DMS79 (cell line): ENCODE data around the gene SYP.
"Not testable (repeated sequence)": the region's sequence is repeated elsewhere in the genome, so short reads cannot be mapped to it uniquely, and the experiment has no call there.

ENCODE experiments used
- DNase-seq: peaks from one replicate; lab custom pipeline; 2025; lab: John Stamatoyannopoulos, UW

The SYP gene

DNA sequence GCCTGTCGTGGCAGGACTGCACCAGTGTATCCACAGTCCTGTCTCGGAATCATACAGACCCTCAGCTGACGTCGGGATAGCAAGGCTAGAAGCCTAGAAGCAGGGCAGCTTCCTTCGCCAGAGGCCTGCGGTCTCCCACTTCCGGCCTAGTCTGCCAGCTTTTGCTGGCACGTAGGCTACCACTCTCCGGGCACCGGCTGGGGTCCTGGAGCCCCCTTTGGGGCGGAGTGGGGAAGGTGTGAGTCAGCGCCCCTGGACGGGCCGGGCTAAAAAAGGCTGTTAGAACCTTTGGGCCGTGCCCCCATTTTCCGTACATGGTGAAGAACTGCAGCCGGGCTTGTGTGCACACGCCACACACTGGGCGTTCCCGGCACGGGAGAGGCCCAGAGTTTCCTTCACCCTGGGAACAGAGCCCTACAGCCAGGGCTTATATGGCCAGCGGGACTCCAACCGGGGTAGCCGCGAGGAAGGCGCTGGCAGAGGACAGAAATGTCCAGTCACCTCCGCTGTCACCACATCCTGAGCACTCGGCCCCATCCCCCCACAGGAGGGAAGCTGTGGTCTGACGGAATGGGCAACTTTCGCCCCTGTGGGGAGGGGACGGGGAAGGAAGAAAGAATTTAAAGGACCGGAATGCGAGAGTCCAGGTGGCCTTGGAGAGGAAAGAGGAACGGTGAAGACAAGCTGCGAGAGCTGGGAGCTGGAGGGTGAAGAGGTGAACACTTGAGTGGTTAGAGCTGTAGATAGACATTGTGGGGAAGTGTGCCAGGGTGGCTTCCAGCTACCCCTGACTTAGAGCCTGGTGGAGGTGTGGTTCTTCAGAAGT is 32.9 kb downstream of the SYP start:
- DNase-seq: peak; percentile 23

DNA sequence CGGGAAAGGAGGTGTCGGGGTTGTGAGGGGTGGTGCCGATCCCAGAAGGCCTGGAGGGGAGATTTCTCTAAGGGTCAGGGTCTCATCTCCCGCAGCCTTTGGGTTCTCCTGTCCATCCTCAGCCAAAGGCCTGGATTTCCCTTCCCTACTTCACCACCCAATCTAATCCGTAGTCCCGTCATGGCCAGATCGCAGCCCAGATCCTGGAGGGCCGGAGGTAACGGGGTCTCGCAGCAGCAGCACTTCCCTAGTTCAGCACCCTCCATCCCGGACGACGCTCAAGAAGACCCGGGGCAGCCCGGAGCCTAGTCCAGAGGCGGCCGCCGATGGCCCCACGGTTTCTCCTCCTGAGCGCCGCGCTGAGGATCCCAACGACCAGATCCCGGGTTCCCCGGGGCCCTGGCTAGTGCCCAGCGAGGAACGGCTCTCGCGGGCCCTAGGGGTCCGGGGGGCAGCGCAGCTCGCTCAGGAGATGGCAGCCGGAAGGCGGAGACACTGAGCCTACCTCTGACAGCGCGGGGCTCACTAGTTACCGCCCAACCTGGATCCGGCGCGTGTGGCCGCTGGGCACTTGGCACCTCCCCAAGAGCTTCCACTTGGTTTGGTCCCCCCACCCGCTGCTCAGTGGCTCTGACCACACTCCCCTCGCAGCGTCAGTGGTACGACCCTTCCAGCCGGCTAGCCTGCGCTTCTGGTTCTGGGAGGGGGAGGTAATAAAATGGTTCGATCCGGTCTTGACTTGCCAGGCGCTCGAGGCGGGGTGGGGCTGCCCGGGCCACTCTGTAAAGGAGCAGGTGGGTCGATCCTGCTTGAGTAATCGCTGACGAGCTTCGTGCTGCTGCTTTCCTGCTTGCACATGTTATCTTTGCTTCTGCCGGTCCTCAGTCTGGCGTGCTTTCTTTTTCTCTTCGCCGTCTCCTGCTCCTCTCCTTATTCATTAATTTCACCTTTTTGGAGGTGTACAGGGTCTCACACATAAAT is 33.8 kb downstream of the SYP start:
- peak; percentile 76 for DNase-seq

DNA sequence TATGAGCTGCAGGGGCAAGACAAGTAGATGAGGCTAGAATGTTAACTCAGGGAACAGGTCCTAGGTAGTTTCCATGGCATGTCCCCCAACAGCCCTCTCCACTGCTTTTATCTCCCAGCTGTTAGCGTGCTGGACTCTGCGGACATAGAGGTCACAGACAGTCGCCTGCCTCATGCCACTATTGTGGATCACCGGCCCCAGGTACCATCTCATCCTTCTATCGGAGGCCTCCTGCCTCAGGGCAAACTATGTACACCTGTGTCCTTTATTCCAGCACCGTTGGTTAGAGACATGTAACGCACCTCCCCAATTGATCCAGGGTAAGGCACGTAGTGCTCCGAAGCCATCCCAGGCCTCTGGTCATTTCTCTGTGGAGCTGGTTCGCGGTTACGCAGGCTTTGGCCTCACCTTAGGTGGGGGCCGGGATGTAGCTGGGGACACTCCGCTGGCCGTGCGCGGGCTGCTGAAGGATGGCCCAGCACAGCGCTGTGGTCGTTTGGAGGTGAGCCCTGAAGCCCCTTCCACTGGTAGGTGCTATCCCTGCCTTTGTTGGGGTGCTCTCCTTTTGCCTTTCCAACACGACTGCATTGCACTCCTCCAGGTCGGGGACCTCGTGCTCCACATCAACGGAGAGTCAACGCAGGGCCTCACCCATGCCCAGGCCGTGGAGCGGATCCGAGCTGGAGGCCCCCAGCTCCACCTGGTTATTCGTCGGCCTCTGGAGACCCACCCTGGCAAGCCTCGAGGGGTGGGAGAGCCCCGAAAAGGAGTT is 35.2 kb downstream of the SYP start:
- no peak for DNase-seq

DNA sequence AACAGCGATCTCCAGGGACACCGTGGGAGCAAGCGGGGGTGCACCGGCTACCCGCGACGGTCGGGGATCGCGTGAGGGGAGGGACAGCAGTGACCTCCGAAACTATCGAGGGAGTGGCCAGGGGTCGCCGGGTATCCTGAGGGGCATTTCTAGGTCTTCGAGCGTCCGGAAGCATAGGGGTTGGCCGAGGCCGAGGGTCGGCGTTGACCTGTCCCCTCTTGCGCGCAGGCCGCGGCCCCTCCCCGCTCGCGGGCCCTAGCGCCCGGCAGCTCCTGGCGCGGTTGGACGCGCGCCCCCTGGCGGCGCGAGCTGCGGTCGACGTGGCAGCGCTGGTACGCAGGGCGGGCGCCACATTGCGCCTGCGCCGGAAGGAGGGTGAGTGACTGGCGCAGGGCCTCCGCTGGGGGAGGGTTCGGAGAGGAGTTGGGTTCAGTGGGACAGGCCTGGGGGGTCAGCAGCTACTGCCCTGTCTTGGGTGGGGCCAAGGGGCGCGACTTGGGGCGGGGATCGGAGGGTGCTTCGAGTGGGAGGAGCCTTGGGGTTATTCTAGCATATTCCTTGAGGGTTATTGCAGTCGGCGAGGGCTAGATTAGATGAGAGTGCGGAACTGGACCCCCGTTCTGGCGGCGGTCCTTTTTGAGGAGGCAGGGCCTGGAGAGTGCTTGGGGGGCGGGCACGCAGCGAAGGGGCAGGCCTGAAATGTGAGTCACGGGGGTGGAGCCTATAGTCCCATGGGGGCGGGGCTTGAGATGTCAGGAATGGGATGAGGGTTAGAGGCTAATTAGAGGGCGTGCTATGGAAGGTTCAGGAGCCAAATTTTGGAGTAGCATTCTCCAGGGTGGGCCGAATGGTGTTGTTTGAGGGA is 36.2 kb downstream of the SYP start:
- DNase-seq: peak; percentile 52

DNA sequence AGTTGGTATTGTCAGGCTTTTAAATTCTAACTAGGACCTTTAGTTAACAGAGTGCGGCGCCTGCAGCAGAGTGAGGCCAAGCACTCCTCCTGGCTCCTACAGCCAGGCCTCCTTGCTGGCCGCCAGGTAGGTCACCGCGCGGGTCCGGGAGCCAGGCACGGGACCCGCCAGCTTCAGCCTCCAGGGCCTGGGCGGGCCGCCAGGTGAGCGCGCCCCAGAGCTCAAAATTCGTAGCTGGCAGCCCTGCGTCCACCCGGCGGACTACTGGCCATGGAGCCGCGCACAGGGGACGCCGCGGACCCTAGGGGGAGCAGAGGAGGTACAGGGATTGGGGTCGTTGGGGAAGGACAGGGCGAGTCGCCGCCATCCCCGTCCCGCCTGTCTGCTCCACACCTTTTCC is 37.4 kb downstream of the SYP start, which contains the start of gene MAGIX:
Gene MAGIX, plus strand, starts transcription at position 139 of the 400 bp plus-strand sequence. Its CDS starts 132 bp downstream, at position 271.
- DNase-seq: no peak

DNA sequence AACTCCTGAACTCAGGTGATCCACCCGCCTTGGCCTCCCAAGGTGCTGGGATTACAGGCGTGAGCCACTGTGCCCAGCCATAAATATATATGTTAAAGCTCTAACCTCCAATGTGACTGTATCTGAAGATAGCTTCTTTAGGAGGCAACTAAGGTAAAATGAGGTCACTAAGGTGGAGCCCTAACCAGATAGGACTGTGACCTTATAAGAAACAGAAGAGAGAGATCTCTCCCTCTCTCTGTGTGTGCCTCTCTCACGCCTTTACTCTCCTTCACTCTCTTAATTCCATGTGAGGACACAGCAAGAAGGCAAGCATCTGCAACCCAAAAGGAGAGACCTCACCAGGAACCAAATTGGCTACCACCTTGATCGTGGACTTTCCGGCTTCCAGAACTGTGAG is 38.4 kb downstream of the SYP start:
- no peak for DNase-seq

DNA sequence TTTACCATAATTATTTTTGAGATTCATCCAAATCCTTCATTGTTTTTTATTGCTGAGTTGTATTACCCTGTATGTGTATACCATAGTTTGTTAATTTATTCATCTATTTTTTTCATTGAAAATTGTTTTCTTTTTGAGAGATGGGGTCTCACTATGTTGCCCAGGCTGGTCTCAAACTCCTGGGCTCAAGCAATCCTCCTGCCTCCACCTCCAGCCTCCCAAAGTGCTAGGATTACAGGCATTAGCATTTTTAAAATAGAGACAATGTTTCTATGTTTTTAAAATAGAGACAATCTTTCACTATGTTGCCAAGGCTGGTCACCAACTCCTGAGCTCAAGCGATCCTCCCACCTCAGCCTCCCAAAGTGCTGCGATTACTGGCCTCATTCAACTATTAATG is 39.1 kb downstream of the SYP start:
- DNase-seq: no peak

DNA sequence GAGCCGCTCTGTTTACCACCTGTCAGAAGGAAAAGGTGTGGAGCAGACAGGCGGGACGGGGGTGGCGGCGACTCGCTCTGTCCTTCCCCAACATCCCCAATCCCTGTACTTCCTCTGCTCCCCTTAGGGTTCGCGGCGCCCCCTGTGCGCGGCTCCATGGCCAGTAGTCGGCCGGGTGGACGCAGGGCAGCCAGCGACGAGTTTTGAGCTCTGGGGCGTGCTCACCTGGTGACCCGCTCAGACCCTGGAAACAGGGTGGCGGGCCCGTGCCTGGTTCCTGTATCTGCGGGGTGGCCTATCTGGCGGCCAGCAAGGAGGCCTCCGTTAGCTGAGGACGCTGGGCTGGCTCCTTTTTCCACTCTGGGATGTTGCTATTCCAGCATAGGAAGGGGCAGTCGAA is 42.8 kb downstream of the SYP start:
- no peak for DNase-seq

DNA sequence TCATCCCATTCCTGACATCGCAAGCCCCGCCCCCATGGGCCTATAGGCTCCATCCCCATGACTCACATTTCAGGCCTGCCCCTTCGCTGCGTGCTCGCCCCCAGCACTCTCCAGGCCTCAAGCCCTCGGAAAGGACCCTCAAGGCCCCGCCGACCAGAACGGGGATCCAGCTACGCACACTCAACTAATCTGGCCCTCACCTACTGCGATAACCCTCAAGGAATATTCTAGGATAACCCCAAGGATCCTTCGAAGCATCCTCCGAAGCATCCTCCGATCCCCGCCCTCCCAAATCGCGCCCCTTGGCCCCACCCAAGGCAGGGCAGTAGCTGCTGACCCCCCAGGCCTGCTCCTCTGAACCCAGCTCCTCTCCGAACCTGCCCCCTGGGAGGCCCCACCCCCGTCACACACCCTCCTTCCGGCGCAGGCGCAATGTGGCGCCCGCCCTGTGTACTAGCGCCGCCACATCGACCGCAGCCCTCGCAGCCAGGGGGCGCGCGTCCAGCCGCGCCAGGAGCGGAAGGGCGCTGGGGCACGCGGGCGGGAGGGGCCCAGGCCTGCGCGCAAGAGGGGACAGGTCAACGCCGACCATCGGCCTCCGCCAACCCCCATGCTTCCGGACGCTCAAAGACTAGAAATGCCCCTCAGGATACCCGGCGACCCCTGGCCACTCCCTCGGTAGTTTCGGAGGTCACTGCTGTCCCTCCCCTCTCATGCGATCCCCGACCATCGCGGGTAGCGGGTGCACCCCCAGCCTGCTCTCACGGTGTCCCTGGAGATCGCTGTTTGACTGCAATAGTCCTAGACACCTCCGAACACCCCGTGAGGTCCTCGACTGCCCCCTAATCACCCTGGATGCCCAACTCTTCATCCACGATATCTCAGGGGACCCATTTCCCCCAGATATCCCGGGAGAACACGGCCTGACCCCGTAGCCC is 43.8 kb downstream of the SYP start:
- DNase-seq: peak; percentile 77

DNA sequence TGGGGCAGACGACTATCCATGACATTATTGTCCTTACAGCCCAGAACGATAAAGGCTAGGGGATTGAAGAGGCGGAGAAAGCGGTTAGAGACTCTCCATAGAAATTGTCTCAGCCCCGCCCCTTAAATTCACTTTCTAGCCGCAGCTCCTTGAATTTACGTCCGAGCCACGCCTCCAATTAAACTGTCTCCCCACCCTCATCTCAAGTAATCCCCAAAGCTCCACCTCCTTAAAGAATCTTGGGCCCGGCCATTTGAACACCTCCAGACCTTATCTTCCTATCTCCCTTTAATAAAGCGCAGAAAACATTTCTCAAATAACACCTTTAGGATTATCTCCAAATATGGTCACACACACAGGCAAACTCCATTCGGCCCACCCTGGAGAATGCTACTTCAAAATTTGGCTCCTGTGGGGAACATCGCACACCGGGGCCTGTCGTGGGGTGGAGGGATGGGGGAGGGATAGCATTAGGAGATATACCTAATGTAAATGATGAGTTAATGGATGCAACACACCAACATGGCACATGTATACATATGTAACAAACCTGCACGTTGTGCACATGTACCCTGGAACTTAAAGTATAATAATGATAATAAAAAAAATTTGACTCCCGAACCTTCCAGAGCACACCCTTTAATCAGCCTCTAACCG is 44.6 kb downstream of the SYP start:
- peak; percentile 70 for DNase-seq

DNA sequence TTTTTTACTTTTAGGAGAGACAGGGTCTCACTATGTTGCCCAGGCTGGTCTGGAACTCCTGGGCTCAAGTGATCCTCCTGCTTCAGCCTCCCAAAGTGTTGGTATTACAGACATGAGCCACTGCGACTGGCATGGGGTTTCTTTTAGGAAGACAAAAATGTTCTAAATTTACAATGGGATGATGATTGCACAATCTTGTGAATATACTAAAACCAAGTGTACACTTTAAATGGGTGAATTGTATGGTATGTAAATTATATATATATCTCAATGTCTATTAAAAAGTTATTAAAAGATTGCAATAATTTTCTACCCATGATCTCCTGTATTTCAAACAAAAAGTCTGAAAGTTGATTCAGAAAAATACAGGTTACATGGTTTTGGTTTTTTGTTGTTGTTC is 46.5 kb downstream of the SYP start:
- no peak for DNase-seq

DNA sequence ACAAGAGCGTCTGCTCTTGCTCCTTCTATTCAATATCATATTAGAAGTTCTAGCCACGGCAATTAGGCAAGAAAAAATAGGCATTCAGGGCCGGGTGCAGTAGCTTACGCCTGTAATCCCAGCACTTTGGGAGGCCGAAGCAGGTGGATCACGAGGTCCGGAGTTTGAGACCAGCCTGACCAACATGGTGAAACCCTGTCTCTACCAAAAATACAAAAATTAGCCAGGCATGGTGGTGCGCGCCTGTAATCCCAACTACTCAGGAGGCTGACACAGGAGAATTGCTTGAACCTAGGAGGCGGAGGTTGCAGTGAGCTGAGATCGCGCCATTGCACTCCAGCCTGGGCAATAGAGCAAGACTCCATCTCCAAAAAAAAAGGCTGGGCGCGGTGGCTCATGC is 50.7 kb downstream of the SYP start:
- not testable (repeated sequence) for DNase-seq

DNA sequence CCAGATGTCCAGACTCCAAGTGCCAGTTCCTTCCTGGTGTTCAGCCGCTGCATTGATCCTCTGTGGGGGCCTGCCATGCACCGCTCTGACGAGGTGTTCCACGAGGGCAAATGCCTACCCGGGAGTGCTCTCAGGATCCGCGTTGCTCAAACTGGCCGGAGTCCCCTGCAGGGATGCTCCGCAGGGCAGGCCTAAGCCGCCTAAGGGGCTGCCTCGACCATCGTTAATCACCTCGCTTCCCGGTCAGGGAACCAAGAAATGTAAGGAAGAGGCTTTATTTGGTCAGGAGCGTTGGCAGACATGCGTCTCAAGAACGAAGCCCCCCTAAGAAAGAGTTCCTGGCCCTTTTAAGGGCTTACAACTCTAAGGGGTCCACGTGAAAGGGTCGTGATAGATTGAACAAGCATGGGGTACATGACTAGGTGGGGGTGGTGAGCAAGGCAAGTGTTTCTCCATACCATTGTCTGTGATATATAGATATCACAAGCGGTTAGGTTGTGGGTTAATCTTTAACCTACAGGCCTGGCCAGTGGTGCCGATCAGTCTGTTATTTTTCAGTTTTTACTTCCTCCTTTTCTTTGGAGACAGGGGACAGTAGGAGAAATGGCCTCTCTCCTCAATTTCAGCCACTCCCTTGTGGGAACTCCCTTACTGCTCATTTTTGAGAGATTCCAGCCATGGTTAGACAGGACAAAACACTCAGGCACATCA is 51.4 kb downstream of the SYP start:
- DNase-seq: not testable (repeated sequence)

DNA sequence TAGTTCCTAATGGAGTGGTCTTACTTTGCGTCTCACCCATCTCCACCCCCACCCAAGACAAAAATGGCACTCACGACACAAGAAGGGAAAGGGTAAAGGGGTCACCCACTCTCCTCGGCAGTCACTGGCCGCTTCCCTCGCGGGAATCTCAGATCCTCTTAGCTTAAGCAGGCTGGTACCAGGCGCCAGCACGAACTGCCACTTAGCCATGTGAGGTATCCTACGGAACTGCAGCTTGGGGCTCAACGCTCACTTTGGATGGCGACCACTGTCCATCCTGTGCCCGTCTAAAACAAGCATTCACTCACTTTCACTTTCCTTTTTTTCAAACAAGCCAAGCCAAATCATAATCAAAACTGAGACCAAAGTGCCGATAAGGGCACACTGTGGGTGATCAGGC is 52.1 kb downstream of the SYP start:
- DNase-seq: no peak

DNA sequence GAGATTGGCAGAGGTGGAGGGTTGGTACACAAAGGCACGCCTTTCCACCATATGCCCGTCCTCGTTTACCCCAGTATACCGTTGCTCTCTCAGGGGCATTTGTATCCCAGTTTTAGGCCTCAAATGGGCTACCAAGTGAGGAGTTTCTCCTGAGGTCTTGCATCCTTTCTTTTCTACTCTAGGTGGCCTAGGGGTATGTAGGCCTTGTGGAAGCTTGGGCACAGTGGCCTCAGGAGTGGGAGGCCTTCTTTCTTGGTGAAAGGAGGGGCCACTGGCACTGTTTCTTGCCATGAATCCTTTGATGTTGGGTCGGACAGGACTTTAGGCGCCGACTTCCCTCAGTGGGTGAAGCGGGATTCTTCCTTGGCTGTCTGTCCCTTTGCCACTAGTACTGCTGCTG is 52.7 kb downstream of the SYP start:
- DNase-seq: no peak

DNA sequence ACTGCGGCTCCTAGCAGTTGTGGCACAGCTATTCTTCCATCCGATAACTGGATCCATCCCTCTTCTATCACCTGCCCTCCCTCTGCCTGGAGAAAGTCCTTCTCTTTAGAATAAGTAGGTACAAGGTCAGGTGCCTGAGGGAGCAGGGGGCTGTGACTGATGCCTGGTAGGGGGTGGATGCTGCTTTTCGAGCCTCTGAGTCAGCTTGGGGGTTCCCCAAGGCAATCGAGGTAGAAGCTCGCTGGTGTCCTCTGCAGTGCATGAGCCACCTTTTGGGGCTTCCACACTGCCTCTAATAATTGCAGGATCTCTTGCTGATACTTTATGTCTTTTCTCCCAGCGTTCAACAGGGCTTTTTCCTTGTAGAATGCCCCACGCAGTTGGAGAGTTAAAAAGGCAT is 56.8 kb downstream of the SYP start:
- DNase-seq: not testable (repeated sequence)

DNA sequence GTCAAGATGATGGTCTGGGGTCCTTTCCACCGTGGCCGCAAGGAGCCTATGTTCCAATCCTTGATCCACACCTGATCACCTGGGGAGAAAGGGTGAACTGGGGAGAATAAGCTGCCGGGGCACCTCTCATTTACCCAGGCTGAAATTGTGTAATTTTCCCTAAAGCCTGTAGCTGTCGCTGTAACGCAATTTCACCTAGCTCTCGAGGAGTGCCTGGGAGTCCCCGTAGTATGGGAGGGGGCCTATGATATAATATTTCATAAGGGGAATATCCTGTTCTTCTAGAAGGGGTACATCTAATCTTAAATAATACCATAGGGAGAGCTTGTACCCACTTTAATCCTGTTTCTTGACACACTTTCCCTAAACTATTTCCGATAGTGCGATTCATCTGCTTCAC is 57.7 kb downstream of the SYP start:
- DNase-seq: not testable (repeated sequence)

DNA sequence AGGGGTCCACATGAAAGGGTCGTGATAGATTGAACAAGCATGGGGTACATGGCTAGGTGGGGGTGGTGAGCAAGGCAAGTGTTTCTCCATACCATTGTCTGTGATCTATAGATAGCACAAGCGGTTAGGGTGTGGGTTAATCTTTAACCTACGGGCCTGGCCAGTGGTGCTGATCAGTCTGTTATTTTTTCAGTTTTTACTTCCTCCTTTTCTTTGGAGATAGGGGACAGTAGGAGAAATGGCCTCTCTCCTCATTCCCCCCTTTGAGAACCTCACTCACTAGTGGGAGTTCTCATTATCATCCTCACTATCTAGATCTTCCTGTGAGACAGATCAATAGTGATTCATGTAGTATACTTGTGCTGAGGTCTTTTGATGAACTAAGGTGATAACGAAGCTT is 60.3 kb downstream of the SYP start:
- DNase-seq: no peak
